HG02938 (cell line): ENCODE data around the gene MFSD11.
"Not testable (repeated sequence)": the region's sequence is repeated elsewhere in the genome, so short reads cannot be mapped to it uniquely, and the experiment has no call there.

Experiments
- ATAC-seq: cut with Tn5 transposase; IDR thresholded peaks from one replicate; pipeline ENCODE4 v1.9.1; 2021; ENCODE audit warnings: mild to moderate bottlenecking, moderate library complexity; ENCODE audit not compliant: unreplicated experiment

MFSD11 gene

DNA sequence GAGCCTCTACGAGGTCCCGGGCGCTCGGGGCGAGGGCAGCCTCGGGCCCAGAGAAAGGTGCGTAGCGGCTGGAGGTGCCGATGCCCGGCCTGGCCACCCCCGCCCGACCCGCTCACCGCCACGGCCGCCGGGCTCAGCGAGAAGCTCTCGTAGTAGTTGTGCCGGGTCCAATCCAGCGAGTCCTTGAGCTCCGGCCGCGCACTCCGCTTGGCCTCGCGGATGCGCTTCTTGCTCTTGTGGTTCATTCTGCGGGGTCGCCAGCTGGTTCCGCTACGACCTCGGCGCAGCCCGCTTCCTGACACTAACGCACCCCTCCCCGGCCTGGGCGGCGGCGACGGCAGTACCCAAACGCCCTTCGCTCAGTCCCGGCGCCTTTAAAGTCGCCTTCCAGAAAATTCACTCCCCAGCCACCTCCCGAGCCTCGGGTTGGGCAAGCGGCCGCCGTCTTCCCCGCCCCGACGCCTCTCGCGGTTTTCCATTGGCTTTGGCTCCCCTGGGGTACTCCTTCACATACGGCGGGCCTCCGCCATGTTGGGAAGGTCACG lies 11.6 kb upstream of the MFSD11 start, which contains the start of gene JMJD6:
JMJD6 (minus strand) TSS at position 376 of the 545 bp plus-strand sequence; CDS start at position 245, 131 bp downstream.
- ATAC-seq: peak; percentile 69

DNA sequence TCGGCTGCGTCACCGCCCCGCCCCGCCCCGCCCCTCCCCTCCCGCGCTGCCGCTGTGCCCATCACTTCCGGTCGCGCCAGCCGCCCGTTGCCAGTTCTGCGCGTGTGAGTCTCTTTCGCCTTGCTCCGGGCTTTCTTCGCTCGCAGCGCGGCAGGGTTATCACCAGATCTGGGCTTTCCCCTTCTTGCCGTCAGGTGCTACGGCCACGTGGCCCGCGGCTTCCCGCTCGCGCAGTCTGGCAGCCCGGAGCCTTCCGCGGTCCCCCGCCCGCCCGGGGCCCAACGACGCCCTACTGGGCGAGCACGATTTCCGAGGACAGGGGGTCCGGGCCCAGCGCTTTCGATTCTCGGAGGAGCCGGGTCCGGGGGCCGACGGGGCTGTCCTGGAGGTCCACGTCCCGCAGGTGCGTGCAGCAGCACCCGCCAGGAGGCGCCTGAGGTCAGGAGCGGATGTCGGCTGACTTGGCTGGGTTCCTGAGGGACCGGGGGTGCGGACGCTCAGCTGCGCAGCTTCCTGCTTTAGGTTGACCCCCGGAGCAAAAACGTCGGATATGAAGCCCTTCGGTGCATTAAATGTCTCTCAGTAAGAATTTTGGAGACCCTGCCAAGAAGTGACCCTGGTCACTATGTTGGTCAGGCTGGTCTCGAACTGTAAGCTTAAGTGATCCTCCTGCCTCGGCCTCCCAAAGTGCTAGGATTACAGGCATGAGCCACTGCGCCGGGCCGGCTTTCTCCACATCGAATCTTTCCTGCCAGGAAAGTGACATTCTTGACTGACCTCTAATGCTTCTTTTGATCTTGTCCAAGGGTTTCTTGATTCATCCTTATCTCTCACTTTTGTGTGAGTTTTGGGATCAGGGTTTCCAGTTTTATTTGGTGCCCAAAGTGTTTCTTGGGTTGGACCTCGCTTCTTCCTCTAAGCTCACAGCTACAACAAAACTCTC lies 10.9 kb upstream of the MFSD11 start, which contains the start of gene METTL23:
METTL23 (plus strand) TSS at position 64 of the 943 bp plus-strand sequence. CDS start 2,872 bp downstream, outside the sequence.
- peak; percentile 59 for ATAC-seq

DNA sequence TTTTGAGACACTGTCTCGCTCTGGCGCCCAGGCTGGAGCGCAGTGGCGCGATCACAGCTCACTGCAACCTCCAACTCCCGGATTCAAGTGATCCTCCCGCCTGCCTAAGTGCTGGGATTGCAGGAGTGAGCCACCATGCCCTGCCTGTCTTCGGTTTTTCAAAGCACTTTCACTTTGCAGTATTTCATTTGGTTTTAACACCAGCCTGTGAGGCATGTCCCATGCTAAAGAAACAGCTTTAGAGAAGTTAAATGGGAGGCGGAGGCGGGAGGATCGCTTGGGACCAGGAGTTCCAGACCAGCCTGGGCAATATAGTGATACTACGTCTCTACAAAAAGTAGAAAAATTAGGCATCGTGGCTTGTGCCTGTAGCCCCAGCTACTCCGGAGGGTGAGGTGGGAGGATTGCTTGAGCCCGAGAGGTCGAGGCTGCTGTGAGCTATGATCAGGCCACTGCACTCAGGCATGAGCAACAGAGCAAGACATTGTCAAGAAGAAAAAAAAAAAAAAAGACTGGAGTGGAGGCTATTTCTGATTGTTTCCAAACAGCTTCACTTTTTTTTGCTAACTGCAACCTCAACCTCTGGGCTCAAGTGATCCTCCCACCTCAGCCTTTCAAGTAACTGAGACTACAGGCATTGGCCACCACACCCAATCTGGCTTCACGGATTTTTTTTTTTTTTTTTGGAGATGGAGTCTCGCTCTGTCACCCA lies 10.0 kb upstream of the MFSD11 start:
- no peak for ATAC-seq

DNA sequence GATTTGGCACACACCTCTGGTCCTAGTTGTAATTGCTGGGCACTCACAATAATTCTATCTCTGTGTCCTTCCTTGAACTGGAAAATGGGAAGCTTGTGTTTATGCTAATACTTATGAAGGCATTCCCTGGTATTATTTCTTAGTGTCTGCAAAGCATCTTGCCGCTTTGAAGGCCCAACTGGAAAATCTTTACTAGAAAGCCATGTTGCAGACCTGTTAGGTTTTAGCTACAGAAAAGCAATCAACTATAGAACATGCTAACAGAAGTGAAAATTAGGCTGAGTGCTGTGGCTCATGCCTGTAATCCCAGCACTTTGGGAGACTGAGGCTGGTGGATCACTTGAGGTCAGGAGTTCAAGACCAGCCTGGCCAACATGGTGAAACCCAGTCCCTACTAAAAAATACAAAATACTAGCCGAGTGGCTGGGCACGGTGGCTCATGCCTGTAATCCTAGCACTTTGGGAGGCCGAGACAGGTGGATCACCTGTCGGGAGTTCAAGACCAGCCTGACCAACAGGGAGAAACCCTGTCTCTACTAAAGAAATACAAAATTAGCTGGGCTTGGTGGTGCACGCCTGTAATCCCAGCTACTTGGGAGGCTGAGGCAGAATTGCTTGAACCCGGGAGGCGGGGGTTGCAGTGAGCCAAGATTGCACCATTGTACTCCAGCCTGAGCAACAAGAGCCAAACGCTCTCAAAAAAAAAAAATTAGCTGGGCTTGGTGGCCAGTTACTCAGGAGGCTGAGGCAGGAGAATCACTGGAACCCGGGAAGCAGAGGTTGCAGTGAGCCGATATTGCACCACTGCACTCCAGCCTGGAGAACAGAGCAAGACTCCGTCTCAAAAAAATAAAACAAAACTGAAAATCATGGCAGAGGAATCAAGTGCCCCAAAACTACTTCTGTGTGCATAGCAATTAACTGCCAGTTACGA lies 5.9 kb upstream of the MFSD11 start:
- not testable (repeated sequence) for ATAC-seq

DNA sequence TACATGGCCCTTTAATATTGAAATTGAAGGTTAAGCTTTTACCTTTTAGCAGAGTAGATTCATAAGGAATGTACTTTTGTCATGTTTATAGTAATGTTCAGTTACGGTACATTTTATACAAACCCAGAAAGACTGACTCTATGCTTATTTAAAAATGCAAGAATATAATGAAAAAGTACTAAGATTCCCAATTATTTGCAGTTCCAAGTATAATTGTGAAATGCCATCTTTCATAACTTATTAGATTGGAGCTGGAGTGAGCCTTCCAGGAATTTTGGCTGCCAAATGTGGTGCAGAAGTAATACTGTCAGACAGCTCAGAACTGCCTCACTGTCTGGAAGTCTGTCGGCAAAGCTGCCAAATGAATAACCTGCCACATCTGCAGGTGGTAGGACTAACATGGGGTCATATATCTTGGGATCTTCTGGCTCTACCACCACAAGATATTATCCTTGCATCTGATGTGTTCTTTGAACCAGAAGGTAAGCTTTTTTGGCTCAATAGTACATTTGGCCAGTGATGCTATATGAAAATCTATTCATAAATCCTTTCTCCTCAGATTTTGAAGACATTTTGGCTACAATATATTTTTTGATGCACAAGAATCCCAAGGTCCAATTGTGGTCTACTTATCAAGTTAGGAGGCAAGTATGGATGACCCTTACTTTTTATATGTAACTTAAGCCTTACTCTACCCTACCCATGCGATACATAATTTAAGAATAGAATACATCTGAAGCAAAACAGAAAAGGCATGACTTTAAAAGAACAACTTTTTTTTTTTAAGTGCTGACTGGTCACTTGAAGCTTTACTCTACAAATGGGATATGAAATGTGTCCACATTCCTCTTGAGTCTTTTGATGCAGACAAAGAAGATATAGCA lies 4.9 kb upstream of the MFSD11 start:
- ATAC-seq: no peak

DNA sequence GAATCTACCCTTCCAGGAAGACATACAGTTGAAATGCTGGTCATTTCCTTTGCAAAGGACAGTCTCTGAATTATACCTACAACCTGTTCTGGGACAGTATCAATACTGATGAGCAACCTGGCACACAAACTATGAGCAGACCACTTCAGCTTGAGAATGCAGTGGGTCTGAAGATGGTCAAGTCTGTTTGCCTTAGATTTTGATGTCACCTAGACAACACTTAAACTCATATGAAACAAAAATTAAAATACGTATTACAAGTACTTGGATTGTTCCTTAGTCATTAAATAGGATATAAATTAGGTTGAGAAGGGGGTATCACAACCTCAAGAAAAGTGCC lies 4.3 kb upstream of the MFSD11 start:
- no peak for ATAC-seq

DNA sequence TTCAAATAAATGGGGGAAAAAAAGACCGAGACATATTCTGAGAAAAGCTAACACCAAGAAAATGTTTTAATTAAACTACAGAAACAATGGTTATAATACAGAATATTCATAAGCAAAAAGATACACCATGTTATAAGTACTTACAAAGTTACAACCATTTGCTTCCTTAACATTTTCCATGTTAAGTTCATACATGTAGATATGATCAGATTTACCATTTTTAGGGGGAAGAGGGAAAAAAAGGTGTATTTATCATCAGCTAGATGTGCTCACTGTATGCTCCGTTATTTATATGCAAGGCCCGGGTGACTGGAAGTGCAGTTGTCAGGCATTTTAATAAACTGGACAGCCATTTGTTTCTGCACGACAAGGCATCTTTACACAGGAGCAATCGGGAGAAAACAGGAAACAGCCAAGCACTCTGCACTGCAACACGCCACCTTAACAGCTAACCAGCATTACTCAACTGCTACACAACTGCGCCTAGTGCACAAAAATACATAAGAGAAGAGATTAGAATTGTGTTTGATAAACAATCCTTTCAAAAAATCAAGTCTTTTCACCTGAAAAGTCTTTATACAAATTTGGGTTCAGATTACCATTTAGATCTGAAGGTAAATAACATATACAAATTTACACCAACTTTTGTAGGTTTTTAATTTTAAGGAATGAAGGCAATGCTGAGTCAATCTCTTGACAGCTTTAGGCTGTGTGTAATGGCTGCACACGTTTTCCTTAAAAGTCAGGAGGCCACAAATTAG lies 3.7 kb upstream of the MFSD11 start:
- ATAC-seq: no peak

DNA sequence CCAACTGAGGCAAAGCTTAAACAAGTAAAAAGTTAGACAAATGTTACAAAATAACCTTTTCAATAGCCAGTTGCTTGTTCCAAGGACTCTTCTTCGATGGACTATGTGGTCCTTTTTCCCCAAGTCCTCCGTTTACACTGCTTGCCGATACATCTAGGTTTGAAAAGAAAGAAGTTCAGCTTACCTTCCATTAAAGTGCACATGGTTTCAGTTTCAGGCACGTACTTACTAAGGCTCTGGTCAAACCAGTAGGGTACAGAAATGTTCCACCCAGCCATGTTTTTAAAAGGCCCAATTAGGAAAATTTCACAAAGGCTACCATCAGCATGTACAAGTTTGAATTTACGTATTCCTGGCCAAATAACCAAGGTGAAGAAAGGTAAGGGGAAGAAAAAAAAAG lies 2.9 kb upstream of the MFSD11 start:
- no peak for ATAC-seq

DNA sequence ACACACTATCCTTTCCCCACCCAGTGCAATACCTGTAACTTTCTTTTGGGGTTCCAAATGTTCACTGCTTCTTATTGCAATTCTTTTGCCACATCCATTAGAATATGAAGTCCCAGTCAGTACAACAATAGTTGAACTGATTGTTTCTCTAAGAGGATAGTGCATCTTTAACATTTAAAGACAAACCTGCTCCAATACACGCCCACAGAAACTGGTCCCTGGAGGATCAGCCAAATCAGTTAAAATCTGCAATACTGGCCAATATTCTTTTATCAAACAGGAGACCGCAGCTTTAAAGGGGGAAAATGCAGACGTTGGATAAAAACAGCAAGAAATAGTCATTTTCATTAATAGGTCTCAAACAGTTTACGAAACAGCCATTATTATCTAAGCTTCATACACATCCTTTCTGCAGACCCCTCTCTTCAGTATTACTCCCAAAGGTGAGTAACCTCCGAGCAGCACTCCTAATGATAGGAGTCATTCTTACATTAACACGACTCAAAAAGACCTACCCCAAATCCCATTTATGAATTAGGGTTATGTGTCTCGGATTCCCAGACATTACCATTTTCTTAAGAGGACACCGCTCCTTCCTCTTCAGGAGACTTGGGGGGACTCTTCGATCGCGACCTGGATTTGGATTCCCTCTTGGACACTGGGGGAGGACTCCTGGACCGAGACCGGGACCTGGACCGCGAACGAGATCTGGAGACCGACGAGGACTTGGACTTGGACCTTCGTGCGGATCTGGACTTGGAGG lies 2.2 kb upstream of the MFSD11 start:
- no peak for ATAC-seq

DNA sequence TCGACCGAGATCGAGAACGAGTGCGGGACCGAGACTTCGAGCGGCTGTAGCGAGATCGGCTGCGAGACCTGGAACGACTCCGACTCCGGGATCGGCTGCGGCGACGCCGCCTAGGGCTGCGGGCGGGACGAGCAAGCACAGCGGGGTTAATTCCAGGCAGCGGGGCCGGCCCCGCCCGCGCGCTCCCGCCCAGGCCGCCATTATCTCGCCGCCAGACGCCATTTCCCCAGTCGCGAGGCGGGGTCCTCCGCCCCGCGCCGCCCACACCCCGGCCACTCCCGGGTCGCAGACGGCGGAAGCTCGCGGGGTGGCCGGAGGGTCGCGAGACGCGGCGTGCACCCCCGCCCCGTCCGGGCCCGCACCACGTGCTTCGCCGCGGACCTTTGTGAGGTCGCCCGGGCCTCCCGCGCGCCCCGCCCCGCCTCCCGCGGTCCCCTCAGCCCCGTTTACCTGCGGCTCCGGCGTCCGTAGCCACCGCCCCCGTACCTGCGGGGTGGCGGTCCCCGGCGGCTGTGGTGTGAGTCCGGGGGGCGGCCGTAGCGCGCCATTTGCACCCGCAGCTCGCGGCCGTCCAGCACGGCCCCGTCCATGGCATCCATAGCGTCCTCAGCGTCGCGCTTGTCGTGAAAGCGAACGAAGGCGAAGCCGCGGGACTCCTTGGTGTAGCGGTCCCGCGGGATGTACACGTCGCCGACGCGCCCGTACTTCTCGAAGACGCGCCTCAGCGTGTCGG lies 1.4 kb upstream of the MFSD11 start:
- no peak for ATAC-seq

DNA sequence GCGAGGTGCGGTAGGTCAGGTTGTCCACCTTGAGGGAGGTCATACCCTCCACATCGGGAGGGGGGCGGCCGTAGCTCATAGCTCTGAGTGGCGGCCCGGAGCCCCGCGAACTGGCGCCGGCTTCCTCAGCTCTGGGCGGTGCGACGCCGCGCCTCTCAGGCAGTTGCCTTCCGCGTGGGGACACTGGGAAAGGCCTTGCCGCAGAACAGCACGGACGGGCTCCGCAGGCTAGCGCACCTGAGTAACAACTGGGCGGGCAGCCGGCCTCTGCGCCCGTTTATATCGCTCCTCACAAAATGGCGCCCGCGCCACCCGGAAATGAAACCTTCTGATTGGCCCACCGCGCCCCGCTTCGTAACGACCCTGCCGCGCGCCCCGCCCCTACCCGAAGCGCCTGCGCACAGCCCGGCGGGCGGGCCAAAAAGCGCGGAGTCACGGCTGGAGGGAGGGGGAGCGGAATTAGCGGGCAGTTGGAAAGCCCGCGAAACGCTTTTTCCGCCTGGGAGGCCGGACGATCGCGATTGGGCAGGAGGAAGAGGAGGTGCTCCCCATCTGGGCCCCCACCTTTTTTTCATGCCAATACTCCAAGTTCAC lies 740 bp upstream of the MFSD11 start, which contains the start of gene SRSF2:
SRSF2 (minus strand) TSS at position 250 of the 594 bp plus-strand sequence; CDS start at position 79, 171 bp downstream.
- peak; percentile 67 for ATAC-seq

DNA sequence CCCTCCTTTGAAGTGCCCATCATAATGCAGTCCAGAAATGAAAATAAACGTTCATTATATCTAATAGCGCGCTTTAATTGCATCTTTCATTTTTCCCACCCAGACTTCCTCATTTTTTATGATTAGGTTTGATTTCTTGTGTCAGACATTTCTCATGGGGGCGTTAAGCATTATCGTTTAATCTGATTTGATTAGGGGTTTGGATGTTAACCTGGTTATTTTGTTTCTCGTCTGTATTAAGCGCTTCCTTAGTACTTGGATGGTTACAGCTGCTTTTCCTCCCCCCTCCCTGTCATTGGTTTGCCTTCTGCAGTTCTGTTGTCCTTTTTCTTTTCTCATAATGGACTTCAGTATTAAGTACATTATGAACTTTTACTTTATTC lies 540 bp downstream of the MFSD11 start:
- ATAC-seq: no peak

DNA sequence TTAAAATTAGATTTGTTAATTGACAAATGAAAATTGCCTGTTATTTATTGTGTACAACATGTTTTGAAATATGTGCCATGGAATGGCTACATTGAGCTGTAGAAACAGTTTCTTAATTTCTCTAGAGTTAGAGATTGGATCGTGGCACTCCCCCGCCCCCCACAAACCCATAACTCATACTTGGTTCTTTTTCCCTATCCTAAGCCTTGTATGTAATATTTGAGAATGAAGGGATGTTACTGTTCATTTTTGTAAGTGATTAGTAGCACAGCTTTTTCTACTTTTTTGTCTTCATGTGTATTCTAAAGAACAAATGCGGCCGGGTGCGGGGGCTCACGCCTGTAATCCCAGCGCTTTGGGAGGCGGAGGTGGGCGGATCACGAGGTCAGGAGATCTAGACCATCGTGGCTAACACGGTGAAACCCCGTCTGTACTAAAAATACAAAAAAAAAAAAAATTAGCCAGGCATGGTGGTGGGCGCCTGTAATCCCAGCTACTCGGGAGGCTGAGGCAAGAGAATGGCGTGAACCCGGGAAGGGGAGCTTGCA lies 1.7 kb downstream of the MFSD11 start:
- not testable (repeated sequence) for ATAC-seq

DNA sequence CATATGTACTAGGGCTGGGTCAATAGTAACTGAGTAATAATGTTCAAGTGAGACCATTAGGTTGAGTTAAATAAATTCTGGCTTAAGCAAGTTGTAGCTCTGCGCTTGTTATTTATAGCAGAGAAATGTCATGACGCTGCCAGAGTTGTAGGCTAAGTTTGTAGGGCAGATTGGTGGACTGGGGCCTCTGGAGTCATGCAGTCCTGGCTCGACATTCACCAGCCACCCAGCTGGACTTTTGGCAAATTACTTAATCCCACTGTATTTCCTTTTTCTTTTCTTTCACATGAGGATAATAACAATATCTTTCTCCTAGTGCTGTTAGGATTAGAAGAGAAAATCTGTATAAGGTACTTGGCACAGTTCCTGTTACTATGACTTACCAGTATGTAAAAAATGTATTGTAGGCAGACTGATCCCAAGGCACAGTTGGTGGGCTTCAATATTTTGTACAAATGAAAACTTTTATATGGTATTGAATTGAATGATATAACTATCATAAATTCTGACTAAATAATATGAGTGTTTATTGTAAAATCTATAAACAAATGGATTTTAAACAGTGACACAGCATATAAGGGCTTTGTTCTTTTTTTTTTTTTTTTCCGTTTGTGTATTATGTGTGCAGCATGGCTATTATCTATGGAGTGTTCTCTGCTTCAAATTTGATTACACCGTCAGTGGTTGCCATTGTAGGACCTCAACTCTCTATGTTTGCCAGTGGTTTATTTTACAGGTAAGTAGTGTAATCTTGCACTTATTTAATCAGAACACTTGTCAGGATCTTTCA lies 2.6 kb downstream of the MFSD11 start:
- no peak for ATAC-seq

DNA sequence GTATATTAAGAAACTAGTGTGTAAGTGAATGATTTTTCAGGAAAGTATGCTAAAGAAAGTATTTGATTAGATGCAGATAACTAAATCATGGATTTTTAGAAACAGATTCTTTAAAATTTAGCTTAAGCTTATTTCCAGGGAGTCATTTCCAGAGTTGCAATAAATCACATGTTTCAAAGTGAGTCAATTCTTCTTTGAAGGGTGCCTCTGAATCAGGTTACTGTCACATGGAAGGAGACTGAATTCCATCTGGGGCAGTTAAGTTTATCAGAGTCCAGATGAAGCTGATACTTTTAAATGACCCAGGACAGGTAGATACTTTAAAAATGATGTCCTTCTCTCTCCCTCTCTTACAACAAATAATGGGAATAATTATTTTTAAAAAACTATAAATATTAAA lies 5.0 kb downstream of the MFSD11 start:
- no peak for ATAC-seq

DNA sequence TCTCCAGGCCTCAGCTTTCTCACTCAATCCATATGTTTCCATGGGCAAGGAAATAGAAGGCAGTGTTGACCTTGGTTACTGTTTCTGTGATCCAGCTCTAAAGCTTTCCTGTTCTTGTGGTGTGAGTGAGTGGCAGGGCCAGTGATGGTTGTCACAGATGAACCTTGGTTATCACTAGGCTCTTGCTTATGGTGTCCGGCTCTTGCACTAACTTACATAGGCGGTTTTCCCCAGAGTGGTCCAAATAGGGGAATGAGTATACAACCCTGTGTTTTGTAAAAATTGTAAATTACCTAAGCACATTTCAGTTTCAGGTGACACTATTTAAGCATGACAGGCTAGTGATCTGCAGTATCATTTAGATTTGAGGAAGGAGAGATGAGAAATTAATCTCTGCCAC lies 6.8 kb downstream of the MFSD11 start:
- no peak for ATAC-seq
